GM12878 (cell line): ENCODE results near the gene ASRGL1. TPM values are rescaled to one million over a fixed set of nuclear protein-coding genes. Genes with fewer than 3 reads are reported as not detected.

Experiments
- ATAC-seq: fragments of 200-7000 bp; cut with Tn5 transposase; 3 replicates; pipeline ENCODE4 v1.9.1; 2020; ENCODE audit warnings: mild to moderate bottlenecking, moderate library complexity
- BruUV-seq: library from RNA; stranded (reverse); fragments of 400-500 nt; replicated peaks from 2 replicates; lab custom pipeline; 2021; lab: Mats Ljungman, UMichigan
- CTCF ChIA-PET: fragments of 300-600 bp; sonication (Branson Sonifier 250); formaldehyde crosslinking; extraction: SDS; loops from one replicate; lab custom pipeline; 2021; ENCODE audit warnings: inconsistent platforms; lab: Yijun Ruan, JAX
- POLR2A ChIA-PET: fragments of 350-600 bp; formaldehyde crosslinking; extraction: SDS; loops from one replicate; lab custom pipeline; 2021; ENCODE audit warnings: inconsistent platforms; lab: Charles Lee
- RAD21 ChIA-PET: fragments of 300-600 bp; sonication (Branson Sonifier 250); formaldehyde crosslinking; loops from one replicate; lab custom pipeline; 2023; ENCODE audit warnings: antibody characterized with exemption; ENCODE audit not compliant: unreplicated experiment; lab: Charles Lee
- SMC1A ChIA-PET: fragments of 300-600 bp; sonication (Branson Sonifier 250); formaldehyde crosslinking; loops from one replicate; lab custom pipeline; 2023; ENCODE audit not compliant: unreplicated experiment, uncharacterized antibody; lab: Charles Lee
- DNase-seq: peaks from one replicate; pipeline ENCODE4 v3.0.0-alpha.2; 2011; ENCODE audit warnings: low read depth, low spot score
- FAIRE-seq: peaks from 3 replicates; lab custom pipeline; 2011; peaks lifted over from hg19 to GRCh38; lab: Jason Lieb, UNC
- H2AFZ ChIP-seq: 2 replicates; pipeline ENCODE4 v1.6.0; 2011; ENCODE audit warnings: low read depth, low read length, control low read depth; ENCODE audit not compliant: control insufficient read depth
- H3K27ac ChIP-seq: 2 replicates; pipeline ENCODE4 v1.5.1; 2011; ENCODE audit warnings: control low read depth; ENCODE audit not compliant: control insufficient read depth, insufficient read depth
- H3K27me3 ChIP-seq, 2 experiments: replicated peaks in 1 of 2; 2 replicates each; pipeline versions ENCODE4 v1.6.0 to v1.6.1; 2011; ENCODE audit warnings: low read length in 1 of 2; ENCODE audit not compliant: control insufficient read depth in 2 of 2, insufficient read depth in 2 of 2
- H3K36me3 ChIP-seq, 2 experiments: 2 replicates each; pipeline ENCODE4 v1.5.1; 2011; ENCODE audit warnings: low read length in 1 of 2; ENCODE audit not compliant: control insufficient read depth in 2 of 2, insufficient read depth in 2 of 2
- H3K4me1 ChIP-seq: 2 replicates; pipeline ENCODE4 v1.6.1; 2011; ENCODE audit warnings: mild to moderate bottlenecking, low read length, moderate library complexity, mixed read lengths; ENCODE audit not compliant: control insufficient read depth, insufficient read depth
- H3K4me2 ChIP-seq: 2 replicates; pipeline ENCODE4 v1.6.0; 2011; ENCODE audit warnings: control low read depth; ENCODE audit not compliant: control insufficient read depth, insufficient read depth
- H3K4me3 ChIP-seq: fragments of 200-600 bp; sonication (generic); 2 replicates; pipeline ENCODE4 v1.5.1; 2016
- H3K79me2 ChIP-seq: 2 replicates; pipeline ENCODE4 v1.6.0; 2011; ENCODE audit warnings: low read length; ENCODE audit not compliant: control insufficient read depth, insufficient read depth
- H3K9ac ChIP-seq: 2 replicates; pipeline ENCODE4 v1.8.0; 2011; ENCODE audit warnings: low read length, control low read depth, mixed read lengths; ENCODE audit not compliant: control insufficient read depth, insufficient read depth
- H3K9me3 ChIP-seq: replicated peaks from 3 replicates; pipeline ENCODE4 v1.5.1; 2011; ENCODE audit warnings: mild to moderate bottlenecking, low read length; ENCODE audit not compliant: control insufficient read depth, insufficient read depth
- H4K20me1 ChIP-seq: 2 replicates; pipeline ENCODE4 v1.6.0; 2011; ENCODE audit not compliant: control insufficient read depth, insufficient read depth
- CTCF ChIP-seq, 3 experiments: IDR thresholded peaks in 2 of 3; conservative IDR thresholded peaks in 1 of 3; 2 replicates each; pipeline ENCODE4 v1.5.1; 2011; ENCODE audit warnings: low read depth in 3 of 3, low read length in 3 of 3, mild to moderate bottlenecking in 3 of 3, control low read depth in 2 of 3, moderate library complexity in 2 of 3, inconsistent platforms in 1 of 3, mixed read lengths in 1 of 3; ENCODE audit not compliant: control insufficient read depth in 2 of 3, insufficient read depth in 1 of 3; ENCODE audit errors: extremely low read depth in 1 of 3
- EED ChIP-seq: sonication (generic); IDR thresholded peaks from 2 replicates; pipeline ENCODE4 v1.6.1; 2016; ENCODE audit warnings: antibody characterized with exemption, low read depth
- GABPA ChIP-seq: IDR thresholded peaks from 2 replicates; pipeline ENCODE4 v1.6.1; 2014; ENCODE audit warnings: antibody characterized with exemption, low read depth, mild to moderate bottlenecking, inconsistent platforms
- HDAC2 ChIP-seq: fragments of 200-600 bp; sonication (generic); IDR thresholded peaks from 2 replicates; pipeline ENCODE4 v1.6.1; 2017
- IKZF2 ChIP-seq, 2 experiments: fragments of 450-650 bp; IDR thresholded peaks; 2 replicates each; pipeline ENCODE4 v1.6.1; 2017; ENCODE audit warnings: mild to moderate bottlenecking in 2 of 2, moderate library complexity in 2 of 2
- MLLT1 ChIP-seq: fragments of 450-650 bp; IDR thresholded peaks from 2 replicates; pipeline ENCODE4 v1.6.1; 2016; ENCODE audit warnings: mild to moderate bottlenecking
- NFXL1 ChIP-seq: fragments of 450-650 bp; IDR thresholded peaks from 2 replicates; pipeline ENCODE4 v1.6.1; 2017; ENCODE audit warnings: antibody characterized with exemption, mild to moderate bottlenecking, borderline replicate concordance
- STAT3 ChIP-seq: IDR thresholded peaks from 2 replicates; pipeline ENCODE4 v1.6.1; 2011; ENCODE audit warnings: low read depth, low read length, improper control_type of control experiment
- ZBTB11 ChIP-seq: fragments of 450-650 bp; formaldehyde crosslinking; IDR thresholded peaks from 2 replicates; pipeline ENCODE4 v1.5.0; 2022; ENCODE audit warnings: mild to moderate bottlenecking, missing genetic modification characterization
- ZBTB40 ChIP-seq: fragments of 450-650 bp; IDR thresholded peaks from 2 replicates; pipeline ENCODE4 v1.6.1; 2016; ENCODE audit warnings: mild to moderate bottlenecking, moderate library complexity, borderline replicate concordance
- WGBS: methylation state at CpG from one replicate; pipeline ENCODE4 v1.1.6; 2016; ENCODE audit warnings: low lambda C conversion rate; ENCODE audit not compliant: insufficient replicate concordance, insufficient coverage; ENCODE audit errors: missing lambda C conversion rate; 5-methylcytosine and 5-hydroxymethylcytosine counted together
- in situ Hi-C: fragments of 300-500 bp; cut with MboI; formaldehyde crosslinking; loops from 9 replicates; pipeline ENCODE4 v1.14.3; 2018; ENCODE audit warnings: mixed read lengths
- intact Hi-C: fragments of 100-400 bp; cut with micrococcal nuclease; formaldehyde crosslinking; loops from one replicate; pipeline ENCODE4 v1.14.2; 2022; ENCODE audit not compliant: unreplicated experiment
- polyA plus RNA-seq, 11 experiments: library from polyadenylated mRNA; depleted of rRNA in 4 of 11; unstranded in 6 of 11; stranded (reverse) in 5 of 11; fragments of >200 nt; fragmentation: Nextera tagmentation in 4 of 11; fragmentation: Illumina TruSeq in 1 of 11; extraction: Ambion mirVana in 4 of 11; extraction: Trizol in 1 of 11; gene quantifications; 1 replicate in 1 of 11; 2 replicates in 10 of 11; pipeline versions ENCODE4 v1.2.1 to v1.2.3, GENCODE V29; 2011 to 2016; ENCODE audit warnings: inconsistent platforms in 2 of 11, missing spikeins in 2 of 11, low read depth in 1 of 11
- total RNA-seq, 4 experiments: library from RNA; depleted of rRNA in 3 of 4; stranded (reverse); fragments of >200 nt in 3 of 4; fragmentation: Illumina TruSeq in 1 of 4; extraction: Trizol in 1 of 4; gene quantifications; 2 replicates each; pipeline versions ENCODE4 v1.2.1 to v1.2.3, GENCODE V29; 2013 to 2021

ASRGL1 gene
- total and polyA plus RNA-seq, 10 of the 15 experiments (the other 5 are each of a cell fraction or from before 2014, with no cell fraction given), result 0.97 to 24.5 (median 4.8) TPM

- Histone ChIP-seq H3K36me3 (no peaks in the 10 kb centered on the region), H3K4me3 (no peak within 1 kb of the TSS), H2AFZ (no peak within 1 kb of the TSS), H3K79me2 (no peaks in the 10 kb centered on the region), H3K27me3 (peaks cover 4 to 5% of the 10 kb centered on the region in 2 experiments), H3K9ac (no peak within 1 kb of the TSS)
- intact Hi-C loops (no loop called here), in situ Hi-C loops (no loop called here)
- SMC1A ChIA-PET, result no interaction called here
- DNase-seq (no peak), FAIRE-seq (no peak)
- 4% methylated on average over 7 of the region's 7 CpGs for WGBS
- no peak for TF ChIP-seq GABPA
- TF ChIP-seq CTCF (IDR thresholded peaks at IDR 0.05 in 2 of 3, conservative IDR thresholded peaks at IDR 0.05 in 1 of 3; ENCODE audit: control insufficient read depth in 2 of 3, extremely low read depth in 1 of 3, insufficient read depth in 1 of 3, low read depth in 3 of 3, low read length in 3 of 3), result no peak
- no peak for TF ChIP-seq NFXL1
- no peak for TF ChIP-seq MLLT1
- no peak for TF ChIP-seq HDAC2
- TF ChIP-seq IKZF2 (IDR thresholded peaks at IDR 0.05), result no peak
- no peak for TF ChIP-seq ZBTB11
- no peak for TF ChIP-seq ZBTB40
- no peak for TF ChIP-seq STAT3
- no peak for TF ChIP-seq EED
- TF ChIP-seq, all 136 proteins: peak for 0
- ChIA-PET RAD21 (no interaction called here), POLR2A (no interaction called here), CTCF (no interaction called here)
- no TSS peak for BruUV-seq
- H3K9me3 ChIP-seq, result no peaks in the 10 kb centered on the region
- no peaks in the 10 kb centered on the region for H3K4me1 ChIP-seq
- no peak within 1 kb of the TSS for H3K4me2 ChIP-seq
- no peak for ATAC-seq
- H4K20me1 ChIP-seq, result no peaks in the 10 kb centered on the region
- no peak within 1 kb of the TSS for H3K27ac ChIP-seq
These were observed 38.3 kb upstream of the ASRGL1 start, which contains the start of gene SCGB1D4 for GRCh38 chr11:62298975-62299374. Gene SCGB1D4 (minus strand): TSS chr11:62299075. CDS start chr11:62299010, 65 bp downstream.
